ENCODE results near the gene GALNS.

GRCh38 chr16:88899901-88900661, 43.3 kb upstream of the GALNS start:
- TF ChIP-seq CTCF (IDR thresholded peaks at IDR 0.05; ENCODE audit: extremely low read depth in 1 of 2, insufficient read depth in 1 of 2, low read depth in 1 of 2, low read length in 2 of 2) (no peak), JUN (IDR thresholded peaks at IDR 0.05; ENCODE audit: borderline replicate concordance, insufficient read depth, insufficient read length, low read depth) (no peak), POLR2A (IDR thresholded peaks at IDR 0.05; ENCODE audit: low read depth, low read length) (no peak)
